ENCODE measurements around the gene CELSR1.

The CELSR1 gene

GRCh38 chr22:46575911-46576555 lies 38.6 kb upstream of the CELSR1 start:
- DNase-seq: no peak

- no peak for DNase-seq
Measured at GRCh38 chr22:46574993-46575910, 37.8 kb upstream of the CELSR1 start.

GRCh38 chr22:46574438-46574992 lies 37.1 kb upstream of the CELSR1 start:
- DNase-seq: no peak

GRCh38 chr22:46573781-46574437 lies 36.5 kb upstream of the CELSR1 start:
- no peak for DNase-seq

GRCh38 chr22:46572911-46573780 lies 35.7 kb upstream of the CELSR1 start:
- no peak for DNase-seq

GRCh38 chr22:46571642-46572250 lies 34.3 kb upstream of the CELSR1 start:
- DNase-seq: no peak

GRCh38 chr22:46569848-46570695 lies 32.7 kb upstream of the CELSR1 start:
- no peak for DNase-seq

GRCh38 chr22:46569055-46569847 lies 31.8 kb upstream of the CELSR1 start:
- DNase-seq: no peak

GRCh38 chr22:46568102-46568809 lies 30.8 kb upstream of the CELSR1 start:
- no peak for DNase-seq

GRCh38 chr22:46567471-46567870 lies 30.1 kb upstream of the CELSR1 start:
- no peak for DNase-seq

- no peak for DNase-seq
Measured at GRCh38 chr22:46564084-46564714, 26.8 kb upstream of the CELSR1 start.

GRCh38 chr22:46563381-46564083 lies 26.1 kb upstream of the CELSR1 start:
- DNase-seq: peak; percentile 78

GRCh38 chr22:46561435-46561905 lies 24.1 kb upstream of the CELSR1 start:
- no peak for DNase-seq

- no peak for DNase-seq
Measured at GRCh38 chr22:46560696-46561295, 23.4 kb upstream of the CELSR1 start.

- DNase-seq: no peak
Measured at GRCh38 chr22:46557736-46558480, 20.5 kb upstream of the CELSR1 start.

GRCh38 chr22:46556775-46557174 lies 19.4 kb upstream of the CELSR1 start:
- DNase-seq: no peak

GRCh38 chr22:46553189-46553588 lies 15.8 kb upstream of the CELSR1 start:
- no peak for DNase-seq

Data from CD4-positive, alpha-beta T cell treated with Interleukin-12 subunit alpha and Interleukin-12 subunit beta, for 1 hour (primary cell).